ENCODE measurements around the gene GPR152.

GRCh38 chr11:67409781-67410368, 42.7 kb downstream of the GPR152 start:
- TF ChIP-seq CTCF (IDR thresholded peaks at IDR 0.05) (no peak), POLR2AphosphoS5 (IDR thresholded peaks at IDR 0.05) (no peak), POLR2A (IDR thresholded peaks at IDR 0.05) (peak in 1 of 4 donors; percentile 13), EP300 (IDR thresholded peaks at IDR 0.05) (no peak)
